Measurements from ENCODE around the gene GLIS1. TPM values are rescaled to one million over a fixed set of nuclear protein-coding genes. Genes with fewer than 3 reads are reported as not detected.

The GLIS1 gene
- total RNA-seq, 1 experiment from 2014 or later: 0.28 TPM

DNA sequence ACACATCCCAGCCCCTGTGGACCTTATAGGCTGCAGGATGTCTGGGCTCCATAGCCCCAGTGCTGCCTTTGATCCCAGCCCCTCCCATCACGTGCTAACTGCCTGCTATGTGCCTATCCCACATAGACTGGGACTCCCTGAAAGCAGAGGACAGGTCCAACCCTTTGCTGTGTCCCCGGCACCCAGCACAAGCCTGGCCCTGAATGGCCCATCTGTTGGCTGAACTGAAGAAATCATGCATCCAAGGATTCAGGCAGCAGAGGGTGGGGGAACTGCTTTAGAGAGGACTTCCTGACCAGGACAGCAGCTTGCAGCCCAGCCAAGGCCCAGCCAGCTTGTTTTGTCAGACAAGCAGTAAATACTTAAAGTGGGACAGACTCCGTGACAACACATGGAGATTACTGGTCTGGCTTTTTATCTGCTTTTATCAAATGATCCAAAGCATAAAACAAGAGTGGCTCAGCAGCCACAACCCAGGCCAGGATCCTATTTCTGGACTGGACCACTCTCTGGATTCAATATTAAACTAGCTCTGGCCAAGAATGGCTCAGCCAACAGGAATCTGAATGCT is 69.3 kb downstream of the GLIS1 start:
- no peaks in the 10 kb centered on the region for H3K4me1 ChIP-seq (ENCODE audit: insufficient read depth, low read length)
- H3K27me3 ChIP-seq (ENCODE audit: insufficient read depth, low read length): no peaks in the 10 kb centered on the region
- Mint-ChIP-seq H3K27me3 (ENCODE audit: low read depth) (peaks cover 17% of the 10 kb centered on the region), H3K4me3 (no peak overlapping the region), H3K36me3 (ENCODE audit: insufficient read depth in 1 of 3, low read depth in 3 of 3) (no peaks in the 10 kb centered on the region), H3K9me3 (no peaks in the 10 kb centered on the region), H3K4me1 (peaks cover 10 to 21% of the 10 kb centered on the region in 2 experiments), H3K27ac (no peak overlapping the region)
- H2BK120ac ChIP-seq (ENCODE audit: low read depth, low read length, poor library complexity, severe bottlenecking): no peak overlapping the region
- no peak overlapping the region for H2AFZ ChIP-seq (ENCODE audit: low read length)
- H3K9ac ChIP-seq (ENCODE audit: extremely low read depth, insufficient read length, low read length): no peak overlapping the region
- H3T11ph ChIP-seq (ENCODE audit: low read length): no peak overlapping the region
- no peaks in the 10 kb centered on the region for H3K79me1 ChIP-seq (ENCODE audit: insufficient read depth, low read depth, low read length, poor library complexity, severe bottlenecking)
- H3K27ac ChIP-seq (ENCODE audit: insufficient read length, low read depth, low read length): no peak overlapping the region
- no peak overlapping the region for H2BK20ac ChIP-seq (ENCODE audit: low read depth, low read length, poor library complexity, severe bottlenecking)
- H4K5ac ChIP-seq (ENCODE audit: insufficient read length, low read depth, low read length): no peak overlapping the region
- no peaks in the 10 kb centered on the region for H4K20me1 ChIP-seq (ENCODE audit: control insufficient read depth, insufficient read depth, insufficient read length)
- no peaks in the 10 kb centered on the region for H3K9me3 ChIP-seq (ENCODE audit: control insufficient read depth, low read depth, low read length)
- H2BK12ac ChIP-seq (ENCODE audit: insufficient read length, low read depth, low read length): no peak overlapping the region
- no CpG with 5 or more reads among the region's 3 CpGs for WGBS (ENCODE audit: extremely low coverage, insufficient read length, low lambda C conversion rate)
- H3K23me2 ChIP-seq (ENCODE audit: insufficient read length, low read depth, low read length, poor library complexity, severe bottlenecking): no peaks in the 10 kb centered on the region
- H4K91ac ChIP-seq (ENCODE audit: insufficient read length, low read depth, low read length): no peak overlapping the region
- H3K4me2 ChIP-seq (ENCODE audit: insufficient read depth, insufficient read length, low read length): no peak overlapping the region
- no peak overlapping the region for H3K14ac ChIP-seq (ENCODE audit: insufficient read depth, low read length)
- no peak overlapping the region for H4K8ac ChIP-seq (replicated peaks; ENCODE audit: insufficient read length, low read depth, low read length)
- no peak overlapping the region for H3K18ac ChIP-seq (ENCODE audit: insufficient read length, low read depth, low read length)
- H2AK5ac ChIP-seq (ENCODE audit: insufficient read length, low read length): no peak overlapping the region
- no peak for DNase-seq
- no peak overlapping the region for H3K56ac ChIP-seq (ENCODE audit: insufficient read length, low read depth, low read length)
- no peak overlapping the region for H2BK5ac ChIP-seq (ENCODE audit: insufficient read length, low read length)
- H3K23ac ChIP-seq (ENCODE audit: insufficient read length, low read depth, low read length): no peak overlapping the region
- TF ChIP-seq, protein P1, sequence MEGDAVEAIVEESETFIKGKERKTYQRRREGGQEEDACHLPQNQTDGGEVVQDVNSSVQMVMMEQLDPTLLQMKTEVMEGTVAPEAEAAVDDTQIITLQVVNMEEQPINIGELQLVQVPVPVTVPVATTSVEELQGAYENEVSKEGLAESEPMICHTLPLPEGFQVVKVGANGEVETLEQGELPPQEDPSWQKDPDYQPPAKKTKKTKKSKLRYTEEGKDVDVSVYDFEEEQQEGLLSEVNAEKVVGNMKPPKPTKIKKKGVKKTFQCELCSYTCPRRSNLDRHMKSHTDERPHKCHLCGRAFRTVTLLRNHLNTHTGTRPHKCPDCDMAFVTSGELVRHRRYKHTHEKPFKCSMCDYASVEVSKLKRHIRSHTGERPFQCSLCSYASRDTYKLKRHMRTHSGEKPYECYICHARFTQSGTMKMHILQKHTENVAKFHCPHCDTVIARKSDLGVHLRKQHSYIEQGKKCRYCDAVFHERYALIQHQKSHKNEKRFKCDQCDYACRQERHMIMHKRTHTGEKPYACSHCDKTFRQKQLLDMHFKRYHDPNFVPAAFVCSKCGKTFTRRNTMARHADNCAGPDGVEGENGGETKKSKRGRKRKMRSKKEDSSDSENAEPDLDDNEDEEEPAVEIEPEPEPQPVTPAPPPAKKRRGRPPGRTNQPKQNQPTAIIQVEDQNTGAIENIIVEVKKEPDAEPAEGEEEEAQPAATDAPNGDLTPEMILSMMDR (conservative IDR thresholded peaks at IDR 0.05): no peak
- no peak overlapping the region for H2BK15ac ChIP-seq (ENCODE audit: low read depth, low read length)
- no peaks in the 10 kb centered on the region for H3K79me2 ChIP-seq (ENCODE audit: insufficient read depth, low read length)
- no peak overlapping the region for H3K4ac ChIP-seq (ENCODE audit: low read depth, low read length)
